ENCODE data around the gene NDUFAF4. TPM values are rescaled to one million over a fixed set of nuclear protein-coding genes. Genes with fewer than 3 reads are reported as not detected.

Gene NDUFAF4
- total RNA-seq (2022; extraction: Qiagen RNA extraction; ENCODE audit: low read depth) = 36.6 to 58.1 TPM (median 51.7 TPM) in 5 replicates

DNA sequence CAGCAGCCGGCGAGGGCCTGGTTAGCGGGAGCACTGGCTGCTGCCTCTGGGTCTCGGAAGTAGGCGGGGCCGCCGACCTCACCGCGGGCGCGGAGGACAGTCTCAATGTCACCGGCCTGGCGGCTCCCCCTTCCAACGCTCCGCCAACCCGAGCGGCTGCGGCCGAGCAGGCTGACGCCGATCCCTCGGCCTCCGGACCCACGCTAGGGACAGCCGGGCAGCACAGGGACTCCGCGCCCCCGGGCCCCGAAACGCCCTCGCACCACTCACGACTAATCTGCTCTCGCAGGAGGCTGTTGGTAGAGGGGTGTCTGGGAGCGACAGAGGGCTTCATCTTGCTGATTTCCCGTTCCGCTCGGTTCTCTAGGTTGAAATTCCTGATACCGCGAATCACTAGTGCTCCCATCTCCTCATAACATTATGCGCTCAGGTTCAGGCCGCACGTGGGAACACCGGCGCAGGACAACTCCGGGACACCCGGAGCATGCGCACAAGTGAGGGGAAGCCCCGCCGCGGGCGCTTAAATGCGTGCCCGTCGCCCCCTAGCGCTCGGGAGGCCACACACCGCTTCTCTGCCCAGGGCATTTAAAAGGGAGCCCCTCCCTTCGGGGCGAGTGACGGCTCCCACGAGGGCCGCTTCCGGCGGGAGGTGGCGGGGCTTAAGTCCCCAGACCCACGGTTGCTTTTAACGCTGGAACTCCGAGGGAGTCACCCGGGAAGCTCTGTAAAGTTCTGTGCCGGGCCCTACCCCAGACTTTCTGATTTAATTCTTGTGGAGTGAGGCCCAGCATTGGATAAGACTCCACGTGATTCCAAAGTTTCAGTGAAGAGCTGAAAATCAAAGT is at the start of gene NDUFAF4:
NDUFAF4 (minus strand) TSS at position 496 of the 845 bp plus-strand sequence; CDS start at position 406, 90 bp downstream.

Other genes with a start within 250 kb of the NDUFAF4 start
- 0.53 to 0.68 TPM (median 0.61 TPM) in 5 replicates for gene GPR63, start 60.4 kb downstream of the NDUFAF4 start, total RNA-seq (2022; extraction: Qiagen RNA extraction; ENCODE audit: low read depth)
- gene KLHL32, start 26.8 kb upstream of the NDUFAF4 start, total RNA-seq (2022; extraction: Qiagen RNA extraction; ENCODE audit: low read depth) = 0.02 to 0.08 TPM in 2 of 5 replicates, not detected in the others